MCF 10A (cell line): ENCODE results near the gene TCP1. TPM values are rescaled to one million over a fixed set of nuclear protein-coding genes. Genes with fewer than 3 reads are reported as not detected.

ENCODE experiments used
- BruUV-seq: library from RNA; stranded (reverse); fragments of 400-500 nt; replicated peaks from 2 replicates; lab custom pipeline; 2021; lab: Mats Ljungman, UMichigan
- CTCF ChIA-PET: fragments of 300-600 bp; sonication (Branson Sonifier 250); formaldehyde crosslinking; extraction: SDS; loops from one replicate; lab custom pipeline; 2021; ENCODE audit warnings: antibody characterized with exemption, inconsistent platforms; lab: Yijun Ruan, JAX
- POLR2A ChIA-PET: fragments of 300-600, 350-650 bp; sonication (Branson Sonifier 250); formaldehyde crosslinking; extraction: SDS; loops from one replicate; lab custom pipeline; 2020; ENCODE audit warnings: antibody characterized with exemption, inconsistent platforms; lab: Yijun Ruan, JAX
- DNase-seq: peaks from one replicate; pipeline ENCODE4 v3.0.0-alpha.2; 2018; ENCODE audit not compliant: unreplicated experiment
- H3K27ac Mint-ChIP-seq: one replicate; pipeline ENCODE4 v1.8.0; 2022; ENCODE audit warnings: mild to moderate bottlenecking, low read depth, mixed read lengths; ENCODE audit not compliant: unreplicated experiment
- H3K27me3 Mint-ChIP-seq: one replicate; pipeline ENCODE4 v1.8.0; 2022; ENCODE audit warnings: mixed read lengths; ENCODE audit not compliant: insufficient read depth, unreplicated experiment
- H3K36me3 Mint-ChIP-seq: one replicate; pipeline ENCODE4 v1.8.0; 2022; ENCODE audit warnings: mild to moderate bottlenecking, moderate library complexity, mixed read lengths; ENCODE audit not compliant: insufficient read depth, unreplicated experiment
- H3K4me1 Mint-ChIP-seq: one replicate; pipeline ENCODE4 v1.8.0; 2022; ENCODE audit warnings: mixed read lengths; ENCODE audit not compliant: insufficient read depth, unreplicated experiment
- H3K4me3 Mint-ChIP-seq: one replicate; pipeline ENCODE4 v1.8.0; 2022; ENCODE audit warnings: mild to moderate bottlenecking, moderate library complexity, mixed read lengths; ENCODE audit not compliant: unreplicated experiment
- H3K9me3 Mint-ChIP-seq: one replicate; pipeline ENCODE4 v1.8.0; 2022; ENCODE audit warnings: mixed read lengths; ENCODE audit not compliant: unreplicated experiment
- intact Hi-C: fragments of 100-400 bp; cut with micrococcal nuclease; formaldehyde crosslinking; loops from 2 replicates; pipeline ENCODE4 v1.14.1; 2022
- total RNA-seq: library from RNA; stranded (reverse); gene quantifications from 2 replicates; pipeline ENCODE4 v1.2.3, GENCODE V29; 2022
- TF ChIP-seq, protein P1 (sequence below): fragments of 200-600 bp; IDR thresholded peaks from one replicate; pipeline ENCODE4 v1.8.0; 2022; ENCODE audit warnings: antibody characterized with exemption, mild to moderate bottlenecking; ENCODE audit not compliant: unreplicated experiment

The TCP1 gene
- total RNA-seq, 1 experiment from 2014 or later, result 351 TPM

DNA sequence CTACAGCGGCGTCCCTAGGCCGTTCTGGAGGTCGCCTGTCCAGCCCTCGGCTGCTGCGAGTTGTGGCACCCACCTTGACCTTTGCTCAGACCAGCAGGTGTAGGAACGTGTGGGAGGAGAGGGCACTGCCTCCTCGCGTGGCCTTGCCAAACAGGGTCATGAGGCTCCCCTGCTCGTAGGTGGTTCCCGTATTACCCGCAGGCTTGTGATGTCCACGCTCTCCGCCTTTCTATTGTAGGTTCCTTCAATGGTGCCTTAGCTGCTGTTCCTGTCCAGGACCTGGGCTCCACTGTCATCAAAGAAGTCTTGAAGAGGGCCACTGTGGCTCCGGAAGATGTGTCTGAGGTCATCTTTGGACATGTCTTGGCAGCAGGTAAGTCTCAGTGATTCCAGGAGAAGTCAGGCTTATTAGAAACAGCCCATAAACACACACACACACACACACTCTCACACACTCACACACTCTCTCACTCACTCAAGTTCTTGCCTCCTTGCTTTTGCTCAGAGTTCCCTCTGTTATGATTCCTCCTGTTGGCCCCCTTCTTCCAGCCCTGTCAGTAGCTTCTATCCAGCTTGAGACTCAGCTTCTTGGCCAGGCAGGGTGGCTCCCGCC, 26.6 kb downstream of the TCP1 start:
- no peaks in the 10 kb centered on the region for H3K27me3 Mint-ChIP-seq
- BruUV-seq, result TSS peak; percentile 3
- peak; percentile 8 for DNase-seq
- TF ChIP-seq, protein P1, sequence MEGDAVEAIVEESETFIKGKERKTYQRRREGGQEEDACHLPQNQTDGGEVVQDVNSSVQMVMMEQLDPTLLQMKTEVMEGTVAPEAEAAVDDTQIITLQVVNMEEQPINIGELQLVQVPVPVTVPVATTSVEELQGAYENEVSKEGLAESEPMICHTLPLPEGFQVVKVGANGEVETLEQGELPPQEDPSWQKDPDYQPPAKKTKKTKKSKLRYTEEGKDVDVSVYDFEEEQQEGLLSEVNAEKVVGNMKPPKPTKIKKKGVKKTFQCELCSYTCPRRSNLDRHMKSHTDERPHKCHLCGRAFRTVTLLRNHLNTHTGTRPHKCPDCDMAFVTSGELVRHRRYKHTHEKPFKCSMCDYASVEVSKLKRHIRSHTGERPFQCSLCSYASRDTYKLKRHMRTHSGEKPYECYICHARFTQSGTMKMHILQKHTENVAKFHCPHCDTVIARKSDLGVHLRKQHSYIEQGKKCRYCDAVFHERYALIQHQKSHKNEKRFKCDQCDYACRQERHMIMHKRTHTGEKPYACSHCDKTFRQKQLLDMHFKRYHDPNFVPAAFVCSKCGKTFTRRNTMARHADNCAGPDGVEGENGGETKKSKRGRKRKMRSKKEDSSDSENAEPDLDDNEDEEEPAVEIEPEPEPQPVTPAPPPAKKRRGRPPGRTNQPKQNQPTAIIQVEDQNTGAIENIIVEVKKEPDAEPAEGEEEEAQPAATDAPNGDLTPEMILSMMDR, result no peak
- H3K9me3 Mint-ChIP-seq, result no peaks in the 10 kb centered on the region
- H3K27ac Mint-ChIP-seq, result peak overlapping the region; percentile 82
- H3K4me3 Mint-ChIP-seq, result peak overlapping the region; percentile 88
- H3K36me3 Mint-ChIP-seq, result peaks cover 99% of the 10 kb centered on the region
- ChIA-PET POLR2A (interaction anchor here (0.5 to 4.6 kb wide), 6 partner anchors 11 to 1053 kb away, joined by 3 to 44 read pairs (median 3); partner anchors contain the start of genes MRPL18, SOD2 and TCP1), CTCF (interaction anchor here (0.6 to 1.2 kb wide), 2 partner anchors 30 to 73 kb away, joined by 3 read pairs; no protein-coding TSS in a partner anchor)
- intact Hi-C loops, result loop anchor here (2.0 kb wide), 1 partner anchor 72 kb away; no protein-coding TSS in a partner anchor
- peaks cover 28% of the 10 kb centered on the region for H3K4me1 Mint-ChIP-seq

DNA sequence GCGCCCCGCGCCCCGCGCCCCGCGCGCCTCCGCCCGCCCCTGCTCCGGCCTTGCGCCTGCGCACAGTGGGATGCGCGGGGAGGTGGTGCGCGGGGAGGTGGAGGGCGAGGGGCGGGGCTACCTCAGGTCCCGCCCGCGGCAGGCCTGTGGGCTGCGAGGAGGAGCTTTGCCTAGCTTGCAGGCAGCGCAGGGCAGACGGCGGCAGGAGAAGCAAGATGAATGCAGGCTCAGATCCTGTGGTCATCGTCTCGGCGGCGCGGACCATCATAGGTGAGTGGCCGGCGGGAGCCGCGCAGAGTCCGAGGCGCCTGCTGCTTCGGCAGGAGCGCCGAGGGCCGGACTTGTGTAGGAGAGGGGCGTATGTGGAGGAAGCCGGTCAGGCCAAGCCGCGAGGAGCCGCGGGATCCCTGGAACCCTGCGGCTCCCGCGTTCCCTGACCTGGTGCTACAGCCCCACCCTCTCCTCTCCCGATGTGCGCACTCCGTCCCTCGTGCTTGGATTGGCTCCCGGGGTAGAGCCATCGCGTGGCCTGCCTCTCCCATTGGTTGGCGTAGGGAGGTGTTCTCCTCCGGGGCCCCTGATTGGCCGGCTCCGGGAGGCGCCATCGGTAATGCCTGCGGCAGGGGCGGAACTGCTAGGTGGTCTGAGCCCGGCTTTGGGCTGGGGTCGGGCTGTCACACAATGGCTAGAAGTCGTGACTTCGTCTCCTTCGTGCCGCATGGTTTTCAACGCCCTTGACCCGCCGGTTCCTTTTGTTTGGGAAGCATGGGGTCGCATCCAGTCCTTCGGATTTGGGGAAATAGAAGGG, 27.3 kb downstream of the TCP1 start, which contains the start of gene ACAT2:
ACAT2 (plus strand) TSS at position 173 of the 808 bp plus-strand sequence; CDS start at position 216, 43 bp downstream.
- CTCF ChIA-PET, result interaction anchor here (1.0 kb wide), 1 partner anchor 78 kb away, joined by 3 read pairs; no protein-coding TSS in a partner anchor

DNA sequence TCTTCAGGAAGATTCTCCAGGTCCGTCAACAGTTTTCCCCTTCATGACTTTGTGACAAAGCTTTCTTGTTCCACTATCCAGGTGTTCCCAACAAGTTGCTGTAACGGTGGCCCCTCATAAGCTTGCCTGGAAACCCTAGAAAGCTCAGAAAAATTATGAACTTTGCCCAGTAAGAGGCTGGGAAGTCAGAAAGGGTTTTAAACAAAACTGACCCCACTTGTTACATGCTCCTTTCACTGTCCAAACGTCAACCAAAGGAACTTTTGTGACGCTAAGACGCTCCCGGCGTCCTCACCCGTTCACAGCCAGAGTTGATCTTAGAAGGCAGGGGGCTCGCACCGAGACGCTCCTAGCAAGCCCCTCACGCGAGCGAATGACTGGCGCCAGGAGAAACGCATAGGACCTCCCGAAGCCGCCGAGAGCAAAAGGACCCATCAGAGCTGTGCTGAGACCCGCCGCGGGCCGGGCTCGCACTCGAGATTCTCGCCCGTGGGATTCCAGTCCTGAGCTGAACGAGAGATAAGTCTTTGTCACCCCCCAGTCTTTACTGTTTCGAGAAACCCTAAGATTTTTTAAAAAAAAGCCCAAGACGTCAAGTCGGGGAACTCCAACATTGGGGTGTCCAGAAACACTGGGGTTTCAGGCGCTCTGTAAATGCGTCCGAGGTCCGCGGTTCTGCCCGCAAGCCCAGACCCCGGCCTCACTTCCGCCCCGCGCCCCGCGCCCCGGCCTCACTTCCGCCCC, 28.1 kb downstream of the TCP1 start:
- peaks cover 28% of the 10 kb centered on the region for H3K4me1 Mint-ChIP-seq
- no peaks in the 10 kb centered on the region for H3K9me3 Mint-ChIP-seq
- CTCF ChIA-PET, result interaction anchor here (1.0 to 1.1 kb wide), 2 partner anchors 78 to 93 kb away, joined by 3 read pairs; no protein-coding TSS in a partner anchor
- peak overlapping the region; percentile 82 for H3K27ac Mint-ChIP-seq
- H3K27me3 Mint-ChIP-seq, result no peaks in the 10 kb centered on the region
- peak; percentile 14 for DNase-seq
- BruUV-seq, result TSS peak; percentile 75
- TF ChIP-seq, protein P1, result no peak
- intact Hi-C loops, result no loop called here
- peaks cover 99% of the 10 kb centered on the region for H3K36me3 Mint-ChIP-seq
- H3K4me3 Mint-ChIP-seq, result peak overlapping the region; percentile 88
- POLR2A ChIA-PET, result interaction anchor here (0.7 to 4.6 kb wide), 9 partner anchors 10 to 94 kb away, joined by 3 to 59 read pairs (median 6); partner anchors contain the start of genes MRPL18, TCP1 and WTAP

More for the DNA sequence above, 27.3 kb downstream of the TCP1 start, which contains the start of gene ACAT2:
- peak; percentile 96 for DNase-seq
- Mint-ChIP-seq H3K27ac (peak within 1 kb of the TSS; percentile 82), H3K9me3 (no peaks in the 10 kb centered on the region), H3K4me3 (peak within 1 kb of the TSS; percentile 88), H3K36me3 (peaks cover 99% of the 10 kb centered on the region), H3K27me3 (no peaks in the 10 kb centered on the region), H3K4me1 (peaks cover 28% of the 10 kb centered on the region)
- intact Hi-C loops, result loop anchor here (2.0 kb wide), 1 partner anchor 71 kb away; no protein-coding TSS in a partner anchor
- POLR2A ChIA-PET, result interaction anchor here (0.6 to 4.6 kb wide), 5 partner anchors 13 to 101 kb away, joined by 3 to 59 read pairs (median 6); partner anchors contain the start of genes MRPL18, TCP1 and WTAP
- TF ChIP-seq, protein P1, result no peak
- no TSS peak for BruUV-seq
